Kidney glomerular epithelial cell (primary cell): Measurements from ENCODE around the gene RIN1.
A peak's percentile ranks its signal among the peaks of the same experiment; 100 is the strongest.
"Not testable (repeated sequence)": the region's sequence is repeated elsewhere in the genome, so short reads cannot be mapped to it uniquely, and the experiment has no call there.

Experiments
- DNase-seq: peaks from one replicate; lab custom pipeline; 2025; lab: John Stamatoyannopoulos, UW

The RIN1 gene, protein sequence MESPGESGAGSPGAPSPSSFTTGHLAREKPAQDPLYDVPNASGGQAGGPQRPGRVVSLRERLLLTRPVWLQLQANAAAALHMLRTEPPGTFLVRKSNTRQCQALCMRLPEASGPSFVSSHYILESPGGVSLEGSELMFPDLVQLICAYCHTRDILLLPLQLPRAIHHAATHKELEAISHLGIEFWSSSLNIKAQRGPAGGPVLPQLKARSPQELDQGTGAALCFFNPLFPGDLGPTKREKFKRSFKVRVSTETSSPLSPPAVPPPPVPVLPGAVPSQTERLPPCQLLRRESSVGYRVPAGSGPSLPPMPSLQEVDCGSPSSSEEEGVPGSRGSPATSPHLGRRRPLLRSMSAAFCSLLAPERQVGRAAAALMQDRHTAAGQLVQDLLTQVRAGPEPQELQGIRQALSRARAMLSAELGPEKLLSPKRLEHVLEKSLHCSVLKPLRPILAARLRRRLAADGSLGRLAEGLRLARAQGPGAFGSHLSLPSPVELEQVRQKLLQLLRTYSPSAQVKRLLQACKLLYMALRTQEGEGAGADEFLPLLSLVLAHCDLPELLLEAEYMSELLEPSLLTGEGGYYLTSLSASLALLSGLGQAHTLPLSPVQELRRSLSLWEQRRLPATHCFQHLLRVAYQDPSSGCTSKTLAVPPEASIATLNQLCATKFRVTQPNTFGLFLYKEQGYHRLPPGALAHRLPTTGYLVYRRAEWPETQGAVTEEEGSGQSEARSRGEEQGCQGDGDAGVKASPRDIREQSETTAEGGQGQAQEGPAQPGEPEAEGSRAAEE

GRCh38 chr11:66336234-66337102 lies at the start of gene RIN1:
TSS of gene RIN1 (minus strand) at chr11:66336434. CDS start at chr11:66336402, 32 bp downstream.
- DNase-seq: peak; percentile 99

GRCh38 chr11:66384316-66384715 lies 48.1 kb upstream of the RIN1 start:
- DNase-seq: not testable (repeated sequence)

DNA sequence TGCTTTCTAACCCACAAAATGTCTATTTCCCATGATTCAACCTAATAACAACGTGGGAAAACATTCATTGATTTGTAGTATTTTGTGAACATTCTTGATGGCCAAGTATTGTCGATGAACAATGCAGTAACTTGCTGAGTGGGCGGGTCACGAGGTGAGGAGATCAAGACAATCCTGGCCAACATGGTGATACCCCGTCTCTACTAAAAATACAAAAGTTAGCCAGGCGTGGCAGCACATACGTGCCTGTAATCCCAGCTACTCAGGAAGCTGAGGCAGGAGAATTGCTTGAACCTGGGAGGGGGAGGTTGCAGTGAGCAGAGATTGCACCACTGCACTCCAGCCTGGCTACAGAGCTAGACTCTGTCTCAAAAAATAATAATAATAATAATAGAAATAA lies 44.0 kb upstream of the RIN1 start:
- DNase-seq: not testable (repeated sequence)

DNA sequence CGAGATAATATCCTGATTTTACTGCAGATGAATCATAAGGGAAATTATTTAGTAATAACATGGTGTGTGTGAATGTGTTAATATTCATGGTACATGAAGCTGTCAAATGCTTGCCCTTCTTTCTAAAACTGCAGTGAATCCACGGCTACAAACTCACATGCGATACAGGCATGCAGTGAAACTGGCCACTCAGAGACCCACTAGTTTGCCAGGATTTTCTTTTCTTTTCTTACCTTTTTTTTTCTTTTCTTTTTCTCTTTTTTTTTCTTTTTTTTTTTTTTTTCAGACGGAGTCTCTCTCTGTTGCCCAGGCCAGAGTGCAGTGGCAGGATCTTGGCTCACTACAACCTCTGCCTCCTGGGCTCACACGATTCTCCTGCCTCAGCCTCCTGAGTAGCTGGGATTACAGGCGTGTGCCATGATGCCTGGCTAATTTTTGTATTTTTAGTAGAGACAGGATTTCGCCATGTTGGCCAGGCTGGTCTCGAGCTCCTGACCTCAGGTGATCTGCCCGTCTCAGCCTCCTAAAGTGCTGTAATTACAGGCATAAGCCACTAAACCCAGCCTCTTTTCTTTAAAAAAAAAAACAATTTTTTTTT lies 37.6 kb upstream of the RIN1 start:
- DNase-seq: not testable (repeated sequence)

GRCh38 chr11:66373265-66373664 lies 37.0 kb upstream of the RIN1 start:
- DNase-seq: no peak

DNA sequence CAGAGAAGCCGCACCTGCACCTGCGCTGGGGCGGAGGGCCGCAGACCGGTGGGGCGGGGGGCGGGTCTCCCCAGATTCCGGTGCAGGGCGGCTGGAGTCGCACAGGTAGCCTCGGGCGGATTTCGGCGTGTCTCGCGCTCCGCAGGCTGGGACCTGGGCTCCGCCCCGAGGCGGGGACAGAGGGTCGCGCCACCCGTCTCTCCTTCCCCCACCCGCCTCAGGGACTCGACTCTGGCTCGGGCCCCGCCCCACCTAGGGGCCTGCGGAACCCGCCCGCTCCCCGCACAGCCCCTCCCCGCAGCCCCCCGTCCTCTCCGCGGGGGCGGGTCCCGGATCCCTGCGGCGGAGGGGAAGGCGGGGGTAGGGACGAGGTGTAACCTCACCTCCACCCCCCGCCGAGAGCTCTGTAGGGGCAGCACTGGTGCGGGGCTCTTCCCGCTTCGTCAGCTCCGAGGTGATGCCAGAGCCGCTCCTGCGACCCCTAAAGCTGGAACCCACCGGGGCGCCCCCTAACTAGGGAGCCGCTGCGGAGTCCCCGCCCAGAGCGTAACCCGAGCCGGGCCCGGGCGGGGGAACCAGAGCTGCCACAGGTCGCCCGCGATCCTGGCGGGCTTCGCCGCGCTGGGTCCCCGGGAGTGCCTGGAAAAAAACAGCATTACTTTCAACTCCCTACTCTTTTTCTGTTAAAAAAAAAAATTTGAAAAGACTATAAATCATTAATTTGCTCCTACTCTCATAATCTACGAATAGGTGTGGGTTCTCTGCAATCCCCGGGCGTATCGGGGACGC lies 35.6 kb upstream of the RIN1 start, which contains the start of gene SLC29A2:
TSS of gene SLC29A2 (minus strand) at position 134 of the 789 bp plus-strand sequence. CDS start 169 bp downstream, outside the sequence.
- DNase-seq: no peak

GRCh38 chr11:66369073-66369894 lies 33.0 kb upstream of the RIN1 start:
- DNase-seq: no peak

DNA sequence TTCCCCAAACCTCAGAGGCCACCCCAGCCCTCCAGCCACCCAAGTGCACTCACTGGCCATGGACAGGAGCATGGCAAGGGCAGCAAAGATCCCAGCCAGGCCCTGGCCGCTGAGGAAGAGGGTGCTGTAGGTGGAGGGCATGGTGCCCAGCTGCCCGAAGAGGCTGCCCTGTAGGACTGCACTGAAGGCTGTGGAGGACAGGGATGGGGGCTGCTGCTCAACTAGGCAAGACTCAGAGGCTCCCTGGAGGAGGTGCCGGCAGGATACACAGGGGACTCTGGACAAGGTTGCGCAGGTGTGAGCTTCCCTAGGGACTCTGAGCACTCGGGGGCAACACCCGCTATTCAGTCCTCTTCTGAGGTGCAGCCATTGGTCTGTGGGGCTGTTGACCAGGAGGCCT lies 32.2 kb upstream of the RIN1 start:
- DNase-seq: no peak

DNA sequence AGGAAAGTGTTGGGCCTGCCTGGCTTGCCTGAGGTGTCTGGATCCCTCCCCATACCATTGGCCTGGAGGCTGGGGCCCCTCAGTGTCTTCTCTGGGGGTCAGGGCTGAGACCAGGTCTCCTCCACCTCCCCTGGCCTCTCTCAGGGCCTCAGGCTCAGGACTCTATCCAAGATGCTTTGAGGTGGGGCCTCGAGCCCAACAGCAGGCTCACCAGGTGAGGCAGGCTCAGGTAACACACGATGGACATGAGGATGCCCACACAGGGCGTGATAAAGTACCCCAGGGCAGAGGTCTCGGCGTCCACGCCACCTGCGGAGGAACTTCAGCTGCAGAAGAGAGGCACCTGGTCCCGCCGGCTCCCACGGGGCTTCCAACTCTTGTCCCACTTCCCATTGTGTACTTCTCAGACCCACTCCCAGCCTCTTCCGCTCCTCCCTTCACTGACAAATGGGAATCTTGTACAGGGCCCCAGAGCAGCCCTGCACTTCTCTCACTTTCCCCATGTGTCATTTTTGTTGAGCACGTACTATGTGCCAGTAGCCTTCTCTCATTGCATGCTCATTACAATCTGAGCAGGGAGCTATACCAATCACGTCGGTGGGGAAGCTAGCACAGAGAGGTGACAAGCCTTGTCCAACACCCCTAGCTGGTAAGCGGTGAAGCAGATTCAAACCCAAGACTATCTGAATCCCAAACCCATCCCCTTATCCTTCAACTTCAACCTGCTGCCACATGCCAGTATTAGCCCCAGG lies 31.5 kb upstream of the RIN1 start:
- no peak for DNase-seq

DNA sequence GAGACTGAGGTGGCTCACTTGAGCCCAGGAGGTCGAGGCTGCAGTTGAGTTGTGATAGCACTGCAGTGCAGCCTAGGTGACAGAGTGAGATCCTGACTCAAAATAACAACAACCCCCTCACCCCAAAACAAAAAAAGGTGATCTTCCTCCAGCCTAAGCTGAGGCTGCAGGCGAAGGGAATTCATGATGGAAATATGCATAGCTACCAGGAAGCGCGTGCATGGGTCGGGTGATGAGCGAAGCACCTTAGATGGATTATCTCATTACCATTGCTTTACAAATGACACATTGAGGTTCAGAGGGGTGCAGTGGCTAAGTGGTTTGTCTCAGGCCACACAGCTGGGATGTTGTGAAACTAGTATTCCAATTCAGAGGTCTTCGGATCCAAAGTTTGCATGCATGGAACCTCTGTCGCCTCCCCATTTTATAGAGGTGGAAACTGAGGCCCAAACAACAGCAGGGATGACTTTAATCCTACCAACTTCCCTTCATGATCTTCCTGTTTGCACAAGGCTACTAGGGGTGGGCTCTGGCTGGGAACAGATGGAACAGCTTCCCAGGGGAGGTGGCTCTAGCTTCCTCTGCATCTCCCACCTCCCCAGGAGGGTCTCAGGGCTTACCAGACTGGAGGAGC lies 30.7 kb upstream of the RIN1 start:
- no peak for DNase-seq

DNA sequence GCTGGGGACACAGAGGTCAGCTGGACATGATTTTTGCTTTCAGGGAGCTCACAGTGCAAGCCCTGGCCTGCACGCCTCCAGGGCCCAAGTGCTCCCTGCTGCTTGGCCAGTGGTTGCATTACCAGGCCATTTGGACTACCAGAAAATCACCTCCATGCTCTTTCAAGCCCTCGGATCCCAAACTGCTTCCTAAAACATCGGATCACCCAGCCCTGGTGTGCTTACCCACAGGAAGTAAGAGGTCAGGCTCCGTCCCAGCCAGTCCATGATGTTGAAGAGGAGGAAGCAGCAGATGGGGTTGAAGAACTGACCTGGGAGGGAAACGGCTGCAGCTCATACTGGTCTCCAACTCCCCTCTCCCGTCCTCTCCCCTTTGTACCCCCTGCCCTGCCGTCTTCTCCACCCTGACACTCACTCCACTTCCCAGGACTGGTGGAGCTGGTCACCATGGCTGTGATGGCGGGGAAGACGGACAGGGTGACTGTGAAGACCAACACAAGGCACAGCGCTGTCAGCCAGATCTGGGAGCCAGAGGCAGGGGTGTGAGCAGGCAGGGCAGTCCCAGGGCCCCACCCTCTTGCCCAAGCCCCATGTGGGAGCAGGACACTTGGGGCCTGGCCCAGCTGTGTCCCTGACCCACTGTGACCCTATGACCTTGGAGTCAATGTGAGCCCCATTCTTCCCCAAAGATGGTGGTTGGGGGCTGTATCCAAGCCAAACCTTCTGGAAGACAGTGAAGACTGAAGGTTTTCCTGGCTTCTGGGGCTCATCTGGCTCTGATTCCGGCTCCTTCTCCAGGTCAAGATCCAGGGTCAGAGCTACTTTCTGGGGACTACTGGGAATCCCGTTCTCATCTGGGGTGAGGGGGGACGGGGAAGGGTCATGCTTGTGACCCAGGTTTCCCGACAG lies 29.7 kb upstream of the RIN1 start:
- no peak for DNase-seq

GRCh38 chr11:66365166-66365565 lies 28.9 kb upstream of the RIN1 start:
- no peak for DNase-seq

DNA sequence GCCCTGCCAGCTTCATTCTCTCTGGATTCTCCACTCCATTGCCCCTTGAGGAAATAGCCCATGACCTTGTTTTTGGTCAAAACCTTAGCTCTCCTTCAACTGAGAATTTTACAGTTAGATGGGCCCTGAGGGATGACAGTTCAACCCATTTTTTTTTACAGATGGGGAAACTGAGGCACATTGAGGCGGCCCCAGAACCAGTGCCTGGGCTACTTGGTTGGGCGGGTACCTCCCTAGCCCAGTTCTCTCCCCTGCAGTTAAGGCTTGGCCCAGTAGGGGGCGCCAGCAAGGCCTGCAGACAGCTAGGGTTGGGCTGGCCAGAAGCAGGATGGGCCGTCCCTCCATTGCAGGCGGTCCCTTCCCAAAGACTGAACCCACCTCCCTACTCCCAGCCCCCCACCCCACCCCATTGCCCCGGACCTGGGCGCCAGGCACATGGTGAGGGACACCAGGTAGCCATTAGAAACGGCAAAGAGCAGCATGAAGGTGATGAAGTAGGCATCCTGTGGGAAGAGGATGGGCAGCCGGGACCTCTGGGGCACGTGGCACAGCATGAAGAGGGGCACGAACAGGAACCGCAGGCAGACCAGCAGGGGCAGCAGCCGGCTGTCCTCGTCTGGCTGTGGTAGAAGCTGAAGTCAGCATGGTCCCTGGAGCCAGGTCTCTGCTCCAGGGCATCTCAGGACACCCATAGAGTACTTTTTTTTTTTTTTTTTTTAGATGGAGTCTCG lies 27.7 kb upstream of the RIN1 start:
- no peak for DNase-seq

DNA sequence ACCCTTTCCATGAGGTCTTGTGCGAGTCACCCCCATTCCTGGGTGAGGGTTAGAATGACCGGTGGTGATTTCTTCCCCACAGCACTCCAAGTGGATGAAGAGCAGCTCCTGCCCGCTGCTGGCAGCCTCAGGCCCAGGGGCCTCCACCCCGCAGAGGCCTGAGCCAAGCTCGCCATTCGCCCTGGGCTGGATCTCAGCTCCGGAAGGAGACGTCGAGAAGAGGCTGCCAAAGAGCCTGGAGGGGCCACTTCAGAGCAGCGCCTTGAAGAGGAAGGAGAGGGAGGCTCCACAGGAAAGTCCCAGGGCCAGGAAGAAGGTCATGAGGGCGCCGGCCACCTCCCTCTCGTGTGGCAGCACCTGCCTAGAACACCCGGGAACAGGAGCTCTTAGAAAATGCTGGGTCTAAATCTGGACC lies 27.0 kb upstream of the RIN1 start:
- no peak for DNase-seq

GRCh38 chr11:66362481-66363147 lies 26.4 kb upstream of the RIN1 start:
- no peak for DNase-seq

- no peak for DNase-seq
These were observed 25.3 kb upstream of the RIN1 start for GRCh38 chr11:66361502-66361941.
